Fibroblast of skin of right quadriceps (primary cell): Measurements from ENCODE around the gene GDF11.

Source experiments
- DNase-seq: peaks from one replicate; pipeline ENCODE4 v3.0.0-alpha.2; 2013

The GDF11 gene

DNA sequence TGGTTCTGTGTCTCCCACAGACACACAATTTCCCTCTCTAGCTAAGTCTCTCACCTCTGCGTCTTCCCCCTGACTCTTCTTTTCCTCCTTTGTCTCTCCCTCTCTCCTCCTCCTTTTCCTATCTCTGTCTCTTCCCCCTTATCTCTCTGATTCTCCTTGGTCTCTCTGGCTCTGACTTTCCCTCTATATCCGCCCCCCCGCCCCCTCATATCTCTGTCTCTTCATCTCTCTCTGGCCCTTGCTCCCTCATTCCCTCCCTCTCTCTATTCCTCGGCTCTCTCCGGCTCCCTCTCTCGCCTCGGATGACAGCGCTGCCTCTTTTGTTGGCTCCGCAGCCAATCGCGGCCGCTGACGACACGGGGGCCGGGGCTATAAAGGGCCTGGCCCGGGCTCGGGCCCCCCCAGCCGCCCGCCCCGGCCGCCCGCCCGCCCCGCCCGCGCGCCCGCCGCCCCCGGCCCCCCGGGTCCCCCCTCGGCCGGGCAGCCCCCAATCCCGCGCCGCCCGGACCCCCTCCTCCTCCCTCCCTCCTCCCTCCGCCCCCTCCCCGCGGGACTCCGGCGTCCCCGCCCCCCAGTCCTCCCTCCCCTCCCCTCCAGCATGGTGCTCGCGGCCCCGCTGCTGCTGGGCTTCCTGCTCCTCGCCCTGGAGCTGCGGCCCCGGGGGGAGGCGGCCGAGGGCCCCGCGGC, at the start of gene GDF11:
GDF11 (plus strand) TSS at position 404 of the 687 bp plus-strand sequence; CDS start at position 599, 195 bp downstream.
- peak; percentile 81 for DNase-seq

DNA sequence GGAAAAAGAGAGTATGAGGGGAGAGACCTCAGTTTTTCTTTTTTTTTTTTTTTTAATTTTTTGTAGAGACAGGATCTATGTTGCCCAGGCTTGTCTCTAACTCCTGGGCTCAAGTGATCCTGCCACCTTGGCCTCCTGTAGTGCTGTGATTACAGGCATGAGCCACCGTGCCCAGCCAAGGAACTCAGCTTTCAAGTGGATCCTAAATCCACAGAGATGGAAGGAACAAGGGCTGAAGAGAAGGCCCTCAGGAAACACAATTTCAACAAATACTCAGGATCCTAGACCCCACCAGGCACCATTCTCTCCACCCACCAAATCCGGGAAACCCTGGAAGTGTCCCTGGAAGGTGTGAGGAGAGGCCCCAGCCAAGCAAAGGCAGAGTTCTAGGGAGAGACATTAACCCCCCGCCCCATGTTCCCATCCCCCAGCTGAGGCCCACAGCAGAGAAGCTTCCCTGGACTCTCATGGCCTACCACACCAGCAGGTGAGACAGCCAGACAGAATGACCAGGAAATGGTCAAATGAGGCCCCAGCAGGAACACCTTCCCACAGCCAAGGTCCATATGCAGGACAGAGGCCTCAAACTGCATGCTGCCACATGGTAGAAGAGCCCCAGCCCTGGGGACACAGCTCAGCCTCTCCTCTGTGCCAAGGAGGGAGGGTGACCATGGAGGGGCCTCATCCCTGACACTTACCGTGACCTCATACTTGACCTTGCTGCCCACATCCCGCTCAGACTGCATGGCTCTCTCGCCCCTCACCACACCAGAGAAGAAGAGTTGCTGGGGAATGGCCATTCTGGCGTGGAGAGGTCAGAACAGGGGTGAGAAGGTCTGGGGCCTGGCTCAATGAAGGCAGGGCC, 49.4 kb upstream of the GDF11 start:
- DNase-seq: no peak

GRCh38 chr12:55694188-55694515, 48.8 kb upstream of the GDF11 start:
- no peak for DNase-seq

GRCh38 chr12:55694651-55695050, 48.3 kb upstream of the GDF11 start:
- DNase-seq: no peak

DNA sequence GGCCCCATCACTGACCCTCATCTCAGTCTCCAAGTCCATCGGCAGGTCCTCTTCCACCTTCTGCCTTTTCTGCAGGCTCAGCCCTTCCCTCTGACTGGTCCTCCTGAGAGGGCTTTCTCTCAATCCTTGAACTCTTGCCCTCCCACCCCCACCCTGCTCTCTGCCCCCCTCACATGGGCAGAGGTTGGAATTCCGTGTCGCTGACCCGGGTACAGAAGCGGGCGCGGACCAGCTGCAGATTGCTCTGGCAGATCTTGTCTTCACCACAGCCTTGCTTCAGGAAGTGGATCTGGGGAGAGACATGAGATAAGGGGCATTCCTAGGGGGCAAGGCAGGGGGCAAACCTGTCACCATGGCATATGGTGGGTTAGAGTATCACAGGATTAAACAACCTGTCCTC, 47.6 kb upstream of the GDF11 start:
- no peak for DNase-seq

- no peak for DNase-seq
Measured at GRCh38 chr12:55696141-55696540, 46.8 kb upstream of the GDF11 start.

- no peak for DNase-seq
Measured at GRCh38 chr12:55696796-55697462, 46.0 kb upstream of the GDF11 start.

GRCh38 chr12:55697686-55698085, 45.2 kb upstream of the GDF11 start:
- DNase-seq: no peak

DNA sequence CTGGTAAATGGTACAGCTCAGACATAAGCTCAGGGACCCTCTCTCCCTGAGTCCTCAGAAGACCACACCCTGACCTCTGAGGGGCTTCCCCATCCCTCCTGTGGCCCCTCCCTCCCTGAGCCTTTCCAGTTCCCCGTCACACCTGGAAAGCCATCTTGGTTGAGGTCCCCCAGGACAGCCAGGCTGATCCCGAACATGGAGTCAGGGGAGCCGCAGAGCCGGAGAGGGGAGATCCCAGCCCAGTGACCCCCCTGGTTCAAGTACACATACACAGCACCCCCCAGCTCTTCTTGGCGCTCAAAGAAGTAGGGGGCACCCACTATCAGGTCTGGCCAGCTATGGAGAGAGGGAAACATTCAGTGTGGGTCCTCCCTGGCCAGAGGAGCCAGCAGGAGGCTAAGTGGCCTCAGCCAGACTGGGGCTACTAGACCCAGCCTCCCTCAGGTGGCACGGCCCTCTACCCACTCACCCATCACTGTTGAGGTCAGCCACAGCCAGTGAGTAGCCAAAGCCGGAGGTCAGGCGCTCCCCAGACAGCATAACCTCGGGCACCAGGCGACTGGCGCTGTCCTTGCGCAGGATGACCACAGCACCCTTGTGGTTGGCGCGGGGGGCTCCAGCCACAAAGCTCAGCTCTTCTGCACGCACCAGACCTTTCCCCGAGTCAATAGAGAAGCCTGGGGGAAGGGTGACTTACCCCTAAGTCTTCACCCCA, 44.5 kb upstream of the GDF11 start:
- no peak for DNase-seq

GRCh38 chr12:55698965-55699364, 44.0 kb upstream of the GDF11 start:
- DNase-seq: no peak

GRCh38 chr12:55699471-55700055, 43.4 kb upstream of the GDF11 start:
- DNase-seq: no peak

DNA sequence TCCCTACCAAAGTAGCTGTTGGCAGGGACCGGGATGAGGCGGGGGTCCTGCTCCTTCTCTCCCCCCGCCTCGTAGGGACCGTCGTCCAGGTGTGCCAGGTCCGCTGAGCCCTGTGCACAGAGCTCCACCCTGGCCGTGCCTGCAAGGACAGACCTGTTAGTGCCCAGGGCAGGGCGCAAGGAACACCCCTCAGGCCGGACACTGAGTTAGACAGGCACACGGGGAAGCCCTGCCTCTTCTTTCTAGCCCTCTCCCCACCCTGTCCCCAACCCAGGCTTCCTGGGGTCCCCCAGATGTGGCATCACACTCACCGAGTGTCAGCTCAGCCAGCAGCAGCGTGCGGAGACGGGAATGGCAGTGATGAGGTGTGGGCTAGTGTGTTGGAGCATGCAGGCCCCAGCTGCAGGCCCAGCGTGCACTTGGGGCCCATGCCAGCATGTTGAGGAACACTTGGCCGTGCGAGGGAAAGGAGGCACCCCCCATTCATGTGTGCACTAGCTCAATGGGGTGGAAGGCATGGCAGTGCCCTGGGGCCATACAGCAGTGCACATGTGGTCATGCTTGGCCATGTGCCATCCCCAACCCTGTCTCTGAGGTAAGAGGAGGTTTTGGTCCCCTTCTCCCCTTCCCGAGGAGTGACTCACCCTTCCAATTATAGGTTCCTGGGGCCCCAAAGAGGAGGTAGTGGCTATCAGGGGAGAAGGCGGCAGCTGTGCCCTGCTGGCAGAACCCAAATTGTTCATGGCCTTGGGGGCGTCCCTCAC, 42.5 kb upstream of the GDF11 start:
- DNase-seq: no peak

DNA sequence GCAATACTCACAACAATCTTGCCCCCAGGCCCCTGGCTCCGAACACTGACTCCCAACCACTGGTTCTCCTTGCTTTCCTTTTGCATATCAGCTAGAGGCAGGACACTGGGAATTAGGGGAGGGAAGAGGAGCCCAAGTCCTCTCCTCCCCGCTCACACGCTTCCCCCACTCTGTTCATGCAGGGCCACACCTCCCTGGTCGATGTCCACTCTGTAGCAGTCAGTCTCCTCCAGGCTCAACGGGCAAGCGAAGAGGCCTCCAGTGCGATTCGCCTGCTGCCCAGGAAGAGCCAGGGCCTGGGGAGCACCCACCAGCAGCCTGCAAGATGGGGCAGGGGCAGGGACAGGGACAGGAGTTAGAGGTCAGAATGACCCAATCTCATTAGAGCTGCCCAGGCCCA, 40.1 kb upstream of the GDF11 start:
- no peak for DNase-seq

- DNase-seq: no peak
Measured at GRCh38 chr12:55703288-55703687, 39.6 kb upstream of the GDF11 start.

DNA sequence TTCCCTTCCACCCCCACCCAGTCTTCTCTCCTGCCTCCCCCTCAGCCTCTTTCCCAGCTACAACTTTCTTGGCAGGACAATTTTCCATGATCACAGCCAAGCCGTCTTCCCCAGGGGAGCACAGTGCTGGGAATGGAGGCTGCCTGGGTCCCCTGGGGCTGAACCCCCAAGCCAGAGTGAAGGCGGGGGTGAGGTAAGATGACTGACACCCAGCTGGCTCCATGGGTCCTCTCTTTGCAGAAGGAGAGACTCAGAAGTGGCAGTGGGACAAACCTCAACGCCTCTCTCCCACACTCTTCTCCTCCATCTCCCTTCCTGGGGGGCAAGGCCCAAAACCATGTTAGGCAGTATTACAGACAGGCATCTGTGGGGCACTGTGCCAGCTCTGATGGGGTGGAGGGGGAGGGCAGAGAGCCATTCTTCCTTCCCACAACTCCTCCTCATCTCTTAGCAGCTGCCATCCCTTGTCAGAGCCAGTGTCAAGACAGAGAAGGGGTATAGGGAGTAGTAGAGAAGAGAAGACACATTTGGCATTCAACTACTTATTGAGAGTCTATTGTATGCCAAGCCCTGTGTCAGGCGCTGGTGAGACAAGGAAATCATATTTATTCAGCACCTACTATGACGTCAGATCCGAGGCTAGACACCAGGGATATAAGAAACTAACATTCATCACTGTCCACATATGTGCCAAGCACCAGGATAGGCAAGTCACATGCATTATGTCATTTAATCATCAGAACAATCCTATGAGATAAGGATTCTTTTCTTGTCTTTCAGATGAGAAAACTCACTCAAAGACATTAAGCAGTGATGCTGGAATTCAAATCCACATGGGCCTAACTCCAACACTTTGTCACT, 38.8 kb upstream of the GDF11 start:
- no peak for DNase-seq

- DNase-seq: no peak
Measured at GRCh38 chr12:55704824-55705718, 37.9 kb upstream of the GDF11 start.

GRCh38 chr12:55705782-55706402, 37.0 kb upstream of the GDF11 start:
- no peak for DNase-seq

- no peak for DNase-seq
Measured at GRCh38 chr12:55706568-55707218, 36.2 kb upstream of the GDF11 start.

- no peak for DNase-seq
Measured at GRCh38 chr12:55707219-55707671, 35.7 kb upstream of the GDF11 start.
